Panc1 (cell line): ENCODE measurements around the gene RIPOR3.

Source experiments
- CTCF ChIP-seq: fragments of 450-650 bp; IDR thresholded peaks from 2 replicates; pipeline ENCODE4 v1.5.1; 2017; ENCODE audit warnings: mild to moderate bottlenecking
- POLR2AphosphoS5 ChIP-seq: IDR thresholded peaks from 2 replicates; pipeline ENCODE4 v1.6.1; 2012; ENCODE audit warnings: mild to moderate bottlenecking, low read depth, low read length, moderate library complexity
- SIN3A ChIP-seq: IDR thresholded peaks from 2 replicates; pipeline ENCODE4 v1.6.1; 2012; ENCODE audit warnings: low read depth, mild to moderate bottlenecking, low read length, moderate library complexity, borderline replicate concordance; ENCODE audit not compliant: insufficient read depth
- TCF7L2 ChIP-seq: IDR thresholded peaks from 2 replicates; pipeline ENCODE4 v1.6.1; 2011; ENCODE audit warnings: mild to moderate bottlenecking, low read depth, low read length, inconsistent platforms
- TF ChIP-seq, protein P1 (sequence below), 2 experiments: IDR thresholded peaks; 2 replicates each; pipeline ENCODE4 v1.6.1; 2011 to 2012; ENCODE audit warnings: low read depth in 2 of 2, control low read depth in 1 of 2, low read length in 1 of 2, mild to moderate bottlenecking in 1 of 2, moderate library complexity in 1 of 2; ENCODE audit not compliant: insufficient read depth in 1 of 2

- no peak for TF ChIP-seq CTCF
- no peak for TF ChIP-seq POLR2AphosphoS5
- no peak for TF ChIP-seq TCF7L2
- no peak for TF ChIP-seq SIN3A
- TF ChIP-seq, protein P1, sequence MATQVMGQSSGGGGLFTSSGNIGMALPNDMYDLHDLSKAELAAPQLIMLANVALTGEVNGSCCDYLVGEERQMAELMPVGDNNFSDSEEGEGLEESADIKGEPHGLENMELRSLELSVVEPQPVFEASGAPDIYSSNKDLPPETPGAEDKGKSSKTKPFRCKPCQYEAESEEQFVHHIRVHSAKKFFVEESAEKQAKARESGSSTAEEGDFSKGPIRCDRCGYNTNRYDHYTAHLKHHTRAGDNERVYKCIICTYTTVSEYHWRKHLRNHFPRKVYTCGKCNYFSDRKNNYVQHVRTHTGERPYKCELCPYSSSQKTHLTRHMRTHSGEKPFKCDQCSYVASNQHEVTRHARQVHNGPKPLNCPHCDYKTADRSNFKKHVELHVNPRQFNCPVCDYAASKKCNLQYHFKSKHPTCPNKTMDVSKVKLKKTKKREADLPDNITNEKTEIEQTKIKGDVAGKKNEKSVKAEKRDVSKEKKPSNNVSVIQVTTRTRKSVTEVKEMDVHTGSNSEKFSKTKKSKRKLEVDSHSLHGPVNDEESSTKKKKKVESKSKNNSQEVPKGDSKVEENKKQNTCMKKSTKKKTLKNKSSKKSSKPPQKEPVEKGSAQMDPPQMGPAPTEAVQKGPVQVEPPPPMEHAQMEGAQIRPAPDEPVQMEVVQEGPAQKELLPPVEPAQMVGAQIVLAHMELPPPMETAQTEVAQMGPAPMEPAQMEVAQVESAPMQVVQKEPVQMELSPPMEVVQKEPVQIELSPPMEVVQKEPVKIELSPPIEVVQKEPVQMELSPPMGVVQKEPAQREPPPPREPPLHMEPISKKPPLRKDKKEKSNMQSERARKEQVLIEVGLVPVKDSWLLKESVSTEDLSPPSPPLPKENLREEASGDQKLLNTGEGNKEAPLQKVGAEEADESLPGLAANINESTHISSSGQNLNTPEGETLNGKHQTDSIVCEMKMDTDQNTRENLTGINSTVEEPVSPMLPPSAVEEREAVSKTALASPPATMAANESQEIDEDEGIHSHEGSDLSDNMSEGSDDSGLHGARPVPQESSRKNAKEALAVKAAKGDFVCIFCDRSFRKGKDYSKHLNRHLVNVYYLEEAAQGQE (IDR thresholded peaks at IDR 0.05; ENCODE audit: insufficient read depth in 1 of 2, low read depth in 2 of 2, low read length in 1 of 2) = no peak
These were observed 63.6 kb downstream of the RIPOR3 start for GRCh38 chr20:50627747-50628146.
